ENCODE measurements around the gene PTPRD. TPM values are rescaled to one million over a fixed set of nuclear protein-coding genes. Genes with fewer than 3 reads are reported as not detected.

The PTPRD gene
- total RNA-seq, 2 experiments from 2014 or later: not detected

DNA sequence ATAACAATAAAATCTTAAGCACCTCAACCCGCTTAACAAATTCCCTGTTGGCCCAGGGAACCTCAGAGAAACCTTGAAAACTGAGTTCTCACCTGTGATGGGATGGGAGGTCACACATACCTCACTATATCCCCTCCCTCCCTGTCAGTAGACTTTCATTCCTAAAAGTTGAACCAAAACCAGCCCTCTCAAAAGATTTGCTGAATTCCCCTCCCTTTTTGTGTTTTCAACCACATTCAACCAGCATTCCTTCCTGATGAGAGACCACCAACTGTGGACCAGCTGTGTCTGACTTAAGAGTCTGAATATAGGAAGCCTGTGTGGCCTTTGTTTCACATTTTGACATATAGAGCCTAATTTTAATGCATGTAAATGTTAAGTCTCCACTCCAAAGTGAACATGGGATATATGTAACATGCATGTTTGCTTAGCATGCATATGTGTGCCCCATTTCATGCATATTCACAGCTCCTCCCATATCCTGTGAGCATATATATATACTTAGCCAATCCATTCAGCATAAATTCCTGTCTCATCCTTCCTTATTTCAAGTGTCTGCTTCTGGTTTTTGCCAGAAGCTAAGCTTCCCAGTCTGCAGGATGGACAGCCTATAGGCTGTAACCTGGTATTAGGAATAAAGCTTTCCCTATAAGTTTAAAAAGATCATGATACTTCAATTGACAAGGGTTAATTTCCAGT, 604.6 kb downstream of the PTPRD start:
- no peak overlapping the region for H3K4me3 Mint-ChIP-seq
- H3K36me3 Mint-ChIP-seq (ENCODE audit: low read depth): no peaks in the 10 kb centered on the region
- no peaks in the 10 kb centered on the region for H3K4me1 Mint-ChIP-seq (ENCODE audit: low read depth)
- DNase-seq (no peak), ATAC-seq (no peak)
- no peaks in the 10 kb centered on the region for H3K27me3 Mint-ChIP-seq (ENCODE audit: low read depth)
- CTCF ChIA-PET: no interaction called here
- no peak overlapping the region for H3K27ac Mint-ChIP-seq
- H3K9me3 Mint-ChIP-seq (ENCODE audit: insufficient read depth): peaks cover 3% of the 10 kb centered on the region
- POLR2A ChIA-PET: no interaction called here

DNA sequence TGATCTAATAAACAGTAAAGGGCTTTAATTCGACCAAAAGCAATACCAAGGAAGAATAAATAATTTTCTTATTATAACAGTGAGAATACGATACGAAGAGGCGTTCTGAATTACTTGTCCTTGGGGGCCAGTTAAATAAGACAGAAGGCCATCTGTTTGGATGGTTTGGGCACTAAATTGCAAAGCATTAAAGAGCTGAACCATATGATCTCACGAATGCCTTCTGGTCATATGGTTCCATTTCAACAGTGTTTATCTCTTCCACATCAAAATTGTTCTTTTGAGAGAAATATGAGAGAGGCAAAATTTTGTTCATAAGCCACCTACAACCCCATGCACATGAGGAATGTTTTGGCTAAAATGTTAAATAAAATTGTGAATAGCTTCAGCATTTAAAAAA, 605.4 kb downstream of the PTPRD start:
- Mint-ChIP-seq H3K27me3 (ENCODE audit: low read depth) (no peaks in the 10 kb centered on the region), H3K4me1 (ENCODE audit: low read depth) (no peaks in the 10 kb centered on the region), H3K9me3 (ENCODE audit: insufficient read depth) (peaks cover 3% of the 10 kb centered on the region), H3K4me3 (no peak overlapping the region), H3K27ac (no peak overlapping the region), H3K36me3 (ENCODE audit: low read depth) (no peaks in the 10 kb centered on the region)
- ATAC-seq: no peak
- ChIA-PET CTCF (no interaction called here), POLR2A (no interaction called here)
- no peak for DNase-seq

DNA sequence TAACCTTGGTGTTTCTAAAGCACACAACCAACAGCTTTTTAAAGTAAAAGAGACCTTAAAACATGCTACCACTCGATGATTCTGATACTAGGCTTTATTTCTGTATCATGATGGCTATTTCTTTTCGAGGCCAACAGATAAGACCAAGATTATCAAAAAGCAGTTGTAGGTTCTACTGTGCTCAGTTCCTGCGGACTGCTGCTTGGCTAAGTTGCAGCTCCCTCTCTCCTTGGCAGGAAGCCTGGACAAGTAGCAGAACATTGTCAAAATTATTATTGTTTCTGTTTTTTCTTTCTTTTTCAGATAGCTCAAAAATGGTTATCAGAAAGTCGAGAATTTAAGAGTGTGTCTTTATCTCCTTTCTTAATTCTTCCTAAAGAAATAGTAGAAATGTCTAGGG, 607.6 kb downstream of the PTPRD start:
- Mint-ChIP-seq H3K27ac (no peak overlapping the region), H3K36me3 (ENCODE audit: low read depth) (no peaks in the 10 kb centered on the region)
- POLR2A ChIA-PET: no interaction called here

DNA sequence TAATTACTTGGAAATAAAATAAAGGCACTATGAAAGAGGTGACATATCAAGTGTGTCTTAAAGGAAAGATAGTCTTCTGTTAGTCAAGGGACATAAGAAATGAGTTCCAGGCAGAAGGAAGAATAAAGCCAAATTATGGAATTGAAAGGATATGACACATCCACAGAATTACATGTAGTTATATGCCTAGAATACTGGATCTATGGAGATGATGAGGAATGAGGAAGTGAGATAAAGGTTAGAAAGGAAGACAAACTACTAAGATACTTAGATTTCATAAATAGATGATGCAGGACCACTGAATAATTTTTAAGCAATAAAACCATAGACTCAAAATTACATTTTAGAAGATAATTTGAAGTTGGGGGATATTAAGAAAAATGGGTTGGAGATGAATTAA, 609.8 kb downstream of the PTPRD start:
- Mint-ChIP-seq H3K9me3 (ENCODE audit: insufficient read depth) (no peaks in the 10 kb centered on the region), H3K36me3 (ENCODE audit: low read depth) (no peaks in the 10 kb centered on the region), H3K4me3 (no peak overlapping the region), H3K4me1 (ENCODE audit: low read depth) (no peaks in the 10 kb centered on the region), H3K27me3 (ENCODE audit: low read depth) (no peaks in the 10 kb centered on the region), H3K27ac (no peak overlapping the region)
- ChIA-PET POLR2A (no interaction called here), CTCF (no interaction called here)
- ATAC-seq: no peak
- no peak for DNase-seq

More for the DNA sequence above, 607.6 kb downstream of the PTPRD start:
- Mint-ChIP-seq H3K27me3 (ENCODE audit: low read depth) (no peaks in the 10 kb centered on the region), H3K4me3 (no peak overlapping the region), H3K9me3 (ENCODE audit: insufficient read depth) (peaks cover 3% of the 10 kb centered on the region), H3K4me1 (ENCODE audit: low read depth) (no peaks in the 10 kb centered on the region)
- CTCF ChIA-PET: no interaction called here
- DNase-seq (no peak), ATAC-seq (no peak)

DNA sequence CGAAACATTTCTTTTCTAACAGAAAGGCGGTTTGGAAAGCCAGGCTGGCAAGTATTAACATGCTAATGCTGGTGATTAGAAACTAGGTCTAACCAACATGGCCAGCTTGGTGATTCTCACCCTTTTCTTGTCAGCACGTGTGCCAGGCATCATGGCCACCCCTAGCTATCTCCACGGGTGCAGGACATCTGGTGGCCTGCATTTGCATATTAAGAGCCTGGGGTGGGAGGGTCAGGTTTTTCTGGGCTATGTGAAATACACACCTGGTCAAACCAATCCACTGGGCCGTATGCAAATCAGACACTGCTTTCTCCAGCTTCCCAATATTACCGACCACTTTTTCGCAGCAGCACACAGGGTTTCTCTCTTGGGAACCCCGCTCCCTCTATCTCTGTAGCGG, 612.1 kb downstream of the PTPRD start:
- no peak overlapping the region for H3K27ac Mint-ChIP-seq
- ATAC-seq: no peak
- POLR2A ChIA-PET: no interaction called here
- no peaks in the 10 kb centered on the region for H3K27me3 Mint-ChIP-seq (ENCODE audit: low read depth)
- CTCF ChIA-PET: no interaction called here
- H3K36me3 Mint-ChIP-seq (ENCODE audit: low read depth): no peaks in the 10 kb centered on the region
- no peak overlapping the region for H3K4me3 Mint-ChIP-seq
- no peaks in the 10 kb centered on the region for H3K4me1 Mint-ChIP-seq (ENCODE audit: low read depth)
- H3K9me3 Mint-ChIP-seq (ENCODE audit: insufficient read depth): no peaks in the 10 kb centered on the region
- DNase-seq: no peak

DNA sequence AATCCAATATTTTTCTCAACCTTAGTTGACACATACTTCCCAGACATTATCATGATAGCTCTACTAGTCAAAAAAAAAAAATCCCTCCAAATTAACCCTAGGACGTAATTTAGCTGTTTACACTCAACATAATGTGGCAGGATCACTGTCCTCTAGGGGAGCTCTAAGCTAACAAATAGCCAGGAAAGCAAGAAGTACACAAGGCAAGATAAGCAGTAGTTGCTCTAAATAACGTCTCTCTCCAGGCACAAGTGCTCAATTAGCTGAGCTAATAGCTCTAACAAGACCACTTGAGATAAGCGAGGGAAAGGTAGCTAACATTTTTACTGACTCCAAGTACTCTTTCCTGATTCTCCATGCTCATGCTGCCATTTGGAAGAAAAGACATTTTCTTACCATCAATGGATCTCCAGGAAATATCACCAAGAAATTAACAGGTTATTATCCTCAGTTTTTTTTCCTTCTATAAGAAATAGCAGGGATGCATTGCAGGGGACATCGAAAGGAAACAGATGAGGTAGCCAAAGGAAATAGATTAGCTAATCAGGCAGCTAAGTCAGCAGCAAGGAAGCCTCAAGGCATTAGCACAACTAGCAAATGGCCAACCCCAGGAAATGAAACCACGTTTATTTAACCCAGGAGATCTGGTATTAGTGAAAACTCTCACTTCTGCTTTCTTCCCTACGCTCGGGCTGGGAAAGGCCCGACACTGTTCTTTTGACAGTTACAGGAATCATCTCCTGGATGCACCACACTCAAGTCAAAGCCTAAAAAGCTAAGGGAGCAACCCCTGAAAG, 614.1 kb downstream of the PTPRD start:
- no peak overlapping the region for H3K27ac Mint-ChIP-seq
- DNase-seq (no peak), ATAC-seq (no peak)
- H3K9me3 Mint-ChIP-seq (ENCODE audit: insufficient read depth): no peaks in the 10 kb centered on the region
- ChIA-PET CTCF (no interaction called here), POLR2A (no interaction called here)
- H3K27me3 Mint-ChIP-seq (ENCODE audit: low read depth): no peaks in the 10 kb centered on the region
- no peaks in the 10 kb centered on the region for H3K36me3 Mint-ChIP-seq (ENCODE audit: low read depth)
- no peaks in the 10 kb centered on the region for H3K4me1 Mint-ChIP-seq (ENCODE audit: low read depth)
- no peak overlapping the region for H3K4me3 Mint-ChIP-seq

DNA sequence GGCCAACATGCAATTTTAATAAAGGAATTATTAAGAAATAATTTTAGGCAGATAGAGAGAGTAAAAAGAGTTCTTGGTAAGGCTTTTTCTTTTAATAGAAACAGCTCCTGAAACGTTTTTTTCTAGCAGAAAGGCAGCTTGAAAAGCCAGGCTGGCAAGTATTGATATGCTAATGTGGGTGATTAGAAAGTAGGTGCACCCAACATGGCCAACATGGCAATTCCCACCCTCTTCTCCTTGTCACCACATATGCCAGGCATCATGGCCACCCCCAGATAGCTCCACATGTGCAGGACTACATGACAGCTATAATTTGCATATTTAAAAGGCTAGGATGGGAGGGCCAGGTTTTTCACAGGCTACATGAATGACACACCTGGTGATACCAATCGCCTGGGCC, 615.2 kb downstream of the PTPRD start:
- Mint-ChIP-seq H3K4me1 (ENCODE audit: low read depth) (no peaks in the 10 kb centered on the region), H3K9me3 (ENCODE audit: insufficient read depth) (no peaks in the 10 kb centered on the region), H3K27ac (no peak overlapping the region), H3K4me3 (no peak overlapping the region), H3K27me3 (ENCODE audit: low read depth) (no peaks in the 10 kb centered on the region), H3K36me3 (ENCODE audit: low read depth) (no peaks in the 10 kb centered on the region)
- DNase-seq (no peak), ATAC-seq (no peak)
- CTCF ChIA-PET: no interaction called here
- POLR2A ChIA-PET: no interaction called here

DNA sequence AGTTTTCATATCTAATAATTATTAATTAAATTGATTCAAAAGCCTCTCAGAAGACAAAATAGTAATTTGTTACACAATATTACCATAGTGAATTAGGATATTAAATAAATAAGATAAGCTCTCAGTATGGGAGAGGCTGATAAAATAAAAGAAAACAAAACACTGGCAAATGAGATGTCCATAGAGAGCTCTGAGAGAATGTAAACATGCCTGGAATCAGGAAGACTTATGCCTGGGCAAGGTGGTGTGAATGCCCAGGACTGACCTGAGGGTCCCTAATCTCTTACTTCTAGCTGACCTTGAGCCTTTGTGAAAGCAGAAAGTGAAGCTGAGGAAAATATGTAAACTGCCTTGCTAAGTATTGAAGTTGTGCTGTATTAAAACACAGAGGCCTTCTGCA, 616.5 kb downstream of the PTPRD start:
- DNase-seq (no peak), ATAC-seq (no peak)
- Mint-ChIP-seq H3K36me3 (ENCODE audit: low read depth) (no peaks in the 10 kb centered on the region), H3K9me3 (ENCODE audit: insufficient read depth) (no peaks in the 10 kb centered on the region), H3K27me3 (ENCODE audit: low read depth) (no peaks in the 10 kb centered on the region), H3K4me1 (ENCODE audit: low read depth) (no peaks in the 10 kb centered on the region), H3K27ac (no peak overlapping the region), H3K4me3 (no peak overlapping the region)
- POLR2A ChIA-PET: no interaction called here
- CTCF ChIA-PET: no interaction called here

DNA sequence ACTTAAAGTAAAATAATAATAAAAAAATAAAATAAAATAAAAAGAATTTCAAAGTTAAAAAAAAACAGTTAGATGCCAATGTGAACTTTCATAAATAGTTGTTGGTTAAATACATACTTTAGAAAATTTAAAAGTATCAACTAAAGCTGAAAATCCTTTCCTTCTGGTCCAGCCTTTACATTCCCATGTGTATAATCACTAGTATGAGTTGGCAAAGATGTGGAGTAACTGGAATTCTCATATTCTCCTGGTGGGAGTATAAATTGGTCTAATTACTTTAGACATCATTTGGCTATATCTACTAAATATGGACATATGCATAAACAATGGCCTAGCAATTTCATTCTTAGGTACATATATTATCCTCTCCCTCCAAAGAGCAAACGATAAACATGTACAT, 619.9 kb downstream of the PTPRD start:
- Mint-ChIP-seq H3K9me3 (ENCODE audit: insufficient read depth) (no peaks in the 10 kb centered on the region), H3K27me3 (ENCODE audit: low read depth) (no peaks in the 10 kb centered on the region), H3K27ac (no peak overlapping the region), H3K4me3 (no peak overlapping the region), H3K36me3 (ENCODE audit: low read depth) (no peaks in the 10 kb centered on the region), H3K4me1 (ENCODE audit: low read depth) (no peaks in the 10 kb centered on the region)
- ATAC-seq (no peak), DNase-seq (no peak)
- ChIA-PET CTCF (no interaction called here), POLR2A (no interaction called here)

DNA sequence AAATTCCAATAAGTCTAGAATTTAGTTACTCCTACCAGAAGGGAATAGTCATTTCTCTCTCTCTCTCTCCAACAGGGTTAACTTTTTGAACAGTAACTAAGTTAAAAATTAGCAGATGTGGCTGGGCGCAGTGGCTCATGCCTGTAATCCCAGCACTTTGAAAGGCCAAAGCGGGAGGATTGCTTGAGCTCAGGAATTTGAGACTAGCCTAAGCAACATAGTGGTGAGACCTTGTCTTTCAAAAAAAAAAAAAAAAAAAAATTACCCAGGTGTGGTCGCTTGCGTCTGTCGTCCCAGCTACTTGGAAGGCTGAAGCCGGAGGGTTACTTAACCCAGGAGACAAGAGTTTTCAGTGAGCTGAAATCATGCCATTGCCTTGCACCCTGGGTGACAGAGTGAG, 639.7 kb downstream of the PTPRD start:
- H3K9me3 Mint-ChIP-seq (ENCODE audit: insufficient read depth): no peaks in the 10 kb centered on the region
- POLR2A ChIA-PET: no interaction called here
- H3K4me1 Mint-ChIP-seq (ENCODE audit: low read depth): no peaks in the 10 kb centered on the region
- no peaks in the 10 kb centered on the region for H3K36me3 Mint-ChIP-seq (ENCODE audit: low read depth)
- no peaks in the 10 kb centered on the region for H3K27me3 Mint-ChIP-seq (ENCODE audit: low read depth)
- DNase-seq: no peak
- no peak overlapping the region for H3K4me3 Mint-ChIP-seq
- H3K27ac Mint-ChIP-seq: no peak overlapping the region
- ATAC-seq: no peak
- CTCF ChIA-PET: no interaction called here

DNA sequence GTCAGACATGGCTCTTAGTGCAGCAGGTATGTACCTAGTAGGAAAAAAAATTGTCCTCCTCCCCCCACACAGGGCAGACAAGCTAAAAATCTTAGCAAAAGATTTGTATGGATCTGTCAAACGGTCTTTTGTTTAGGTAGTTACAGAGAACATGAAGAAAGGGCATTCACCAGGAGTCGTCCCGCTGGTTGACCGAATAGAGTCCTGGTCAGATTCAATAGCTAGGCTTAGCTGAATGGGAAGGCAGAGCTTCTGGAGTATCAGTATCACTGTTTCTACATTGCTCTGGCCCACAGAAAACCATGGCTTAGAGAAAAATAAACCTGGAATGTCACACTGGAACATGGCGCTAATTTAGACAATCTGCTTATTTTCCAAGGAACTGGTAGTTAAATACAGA, 642.3 kb downstream of the PTPRD start:
- CTCF ChIA-PET: interaction anchor here (0.6 to 1.0 kb wide), 2 partner anchors 26 to 453 kb away, joined by 3 read pairs; no protein-coding TSS in a partner anchor
- Mint-ChIP-seq H3K9me3 (ENCODE audit: insufficient read depth) (no peaks in the 10 kb centered on the region), H3K4me3 (no peak overlapping the region), H3K36me3 (ENCODE audit: low read depth) (no peaks in the 10 kb centered on the region), H3K27ac (no peak overlapping the region), H3K27me3 (ENCODE audit: low read depth) (no peaks in the 10 kb centered on the region), H3K4me1 (ENCODE audit: low read depth) (no peaks in the 10 kb centered on the region)
- POLR2A ChIA-PET: no interaction called here
- no peak for DNase-seq
- ATAC-seq: no peak

DNA sequence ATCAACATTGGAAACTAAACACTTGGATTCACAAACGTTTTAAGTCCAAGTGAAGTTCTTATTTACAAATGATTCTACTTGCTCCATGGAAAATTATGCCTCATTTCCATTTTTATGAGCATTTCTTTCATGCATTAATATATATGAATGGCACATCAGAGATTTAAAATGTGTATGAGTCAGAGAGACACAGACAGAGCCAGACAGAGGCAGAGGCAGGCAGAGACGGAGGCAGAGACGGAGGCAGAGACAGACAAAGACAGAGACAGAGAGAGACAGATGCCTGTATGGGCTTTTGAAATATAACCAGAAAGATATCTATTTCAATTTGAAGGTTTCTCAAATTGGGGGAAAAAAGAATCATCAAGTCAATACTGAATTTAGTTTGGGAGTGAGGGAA, 649.0 kb downstream of the PTPRD start:
- Mint-ChIP-seq H3K36me3 (ENCODE audit: low read depth) (no peaks in the 10 kb centered on the region), H3K4me1 (ENCODE audit: low read depth) (no peaks in the 10 kb centered on the region), H3K27me3 (ENCODE audit: low read depth) (no peaks in the 10 kb centered on the region), H3K9me3 (ENCODE audit: insufficient read depth) (no peaks in the 10 kb centered on the region), H3K4me3 (no peak overlapping the region), H3K27ac (no peak overlapping the region)
- DNase-seq (no peak), ATAC-seq (no peak)
- ChIA-PET POLR2A (no interaction called here), CTCF (no interaction called here)

DNA sequence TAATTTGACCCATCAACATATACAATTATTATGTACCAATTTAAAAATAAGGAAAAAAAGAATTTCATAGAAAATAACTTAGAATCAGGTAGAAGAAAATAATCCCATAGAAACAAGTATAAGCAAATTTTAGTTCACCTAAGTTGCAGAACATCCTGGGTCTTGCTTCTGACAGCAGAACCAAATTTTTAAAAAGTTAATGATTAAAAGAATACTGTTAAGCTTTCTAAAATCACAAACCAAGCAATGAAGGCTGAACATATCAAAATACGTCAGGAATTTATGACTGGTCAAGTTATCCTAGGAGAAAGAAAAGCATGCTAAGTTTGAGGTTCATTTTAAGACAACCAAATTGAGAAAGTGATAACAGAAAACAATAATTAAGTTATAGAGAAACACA, 650.9 kb downstream of the PTPRD start:
- no peak overlapping the region for H3K4me3 Mint-ChIP-seq
- no peaks in the 10 kb centered on the region for H3K4me1 Mint-ChIP-seq (ENCODE audit: low read depth)
- no peaks in the 10 kb centered on the region for H3K9me3 Mint-ChIP-seq (ENCODE audit: insufficient read depth)
- no peaks in the 10 kb centered on the region for H3K27me3 Mint-ChIP-seq (ENCODE audit: low read depth)
- DNase-seq: no peak
- no peaks in the 10 kb centered on the region for H3K36me3 Mint-ChIP-seq (ENCODE audit: low read depth)
- CTCF ChIA-PET: no interaction called here
- H3K27ac Mint-ChIP-seq: no peak overlapping the region
- no peak for ATAC-seq
- POLR2A ChIA-PET: no interaction called here

Measured in activated CD8-positive, alpha-beta T cell treated with anti-CD3 and anti-CD28 coated beads, Interleukin-2, amount 10 ng/mL, durations not matched to agents 7 days and 5 days (primary cell).